Endothelial cell (in vitro differentiated cells): ENCODE data around the gene ADAMTS19. TPM values are rescaled to one million over a fixed set of nuclear protein-coding genes. Genes with fewer than 3 reads are reported as not detected.

ENCODE experiments used
- DNase-seq: peaks from one replicate; pipeline ENCODE4 v3.0.0; 2021; ENCODE audit warnings: low spot score
- H3K27ac Mint-ChIP-seq: one replicate; pipeline ENCODE4 v1.8.0; 2021; ENCODE audit warnings: mixed read lengths, inconsistent platforms; ENCODE audit not compliant: unreplicated experiment
- H3K27me3 Mint-ChIP-seq: one replicate; pipeline ENCODE4 v1.8.0; 2021; ENCODE audit warnings: mild to moderate bottlenecking, moderate library complexity, mixed read lengths, inconsistent platforms; ENCODE audit not compliant: unreplicated experiment
- H3K36me3 Mint-ChIP-seq: one replicate; pipeline ENCODE4 v1.8.0; 2021; ENCODE audit warnings: mild to moderate bottlenecking, low read depth, mixed read lengths, inconsistent platforms; ENCODE audit not compliant: unreplicated experiment
- H3K4me1 Mint-ChIP-seq: one replicate; pipeline ENCODE4 v1.8.0; 2021; ENCODE audit warnings: mild to moderate bottlenecking, mixed read lengths, inconsistent platforms; ENCODE audit not compliant: unreplicated experiment
- H3K4me3 Mint-ChIP-seq: one replicate; pipeline ENCODE4 v1.8.0; 2021; ENCODE audit warnings: mild to moderate bottlenecking, mixed read lengths, inconsistent platforms; ENCODE audit not compliant: unreplicated experiment
- H3K9me3 Mint-ChIP-seq: one replicate; pipeline ENCODE4 v1.8.0; 2021; ENCODE audit warnings: mixed read lengths, inconsistent platforms; ENCODE audit not compliant: unreplicated experiment
- total RNA-seq: library from RNA; stranded (reverse); fragmentation: NEBNext Ultra II Directional; extraction: Animal tissue kit (Norgen Biotek cat#: 25700); gene quantifications from one replicate; pipeline ENCODE4 v1.2.1, GENCODE V29; 2021; ENCODE audit not compliant: unreplicated experiment
- TF ChIP-seq, protein P1 (sequence below): fragments of 200-600 bp; sonication (generic); IDR thresholded peaks from one replicate; pipeline ENCODE4 v1.5.0; 2021; ENCODE audit warnings: antibody characterized with exemption; ENCODE audit not compliant: unreplicated experiment

Gene ADAMTS19
- total RNA-seq, 1 donor from 2014 or later: 6.9 TPM

DNA sequence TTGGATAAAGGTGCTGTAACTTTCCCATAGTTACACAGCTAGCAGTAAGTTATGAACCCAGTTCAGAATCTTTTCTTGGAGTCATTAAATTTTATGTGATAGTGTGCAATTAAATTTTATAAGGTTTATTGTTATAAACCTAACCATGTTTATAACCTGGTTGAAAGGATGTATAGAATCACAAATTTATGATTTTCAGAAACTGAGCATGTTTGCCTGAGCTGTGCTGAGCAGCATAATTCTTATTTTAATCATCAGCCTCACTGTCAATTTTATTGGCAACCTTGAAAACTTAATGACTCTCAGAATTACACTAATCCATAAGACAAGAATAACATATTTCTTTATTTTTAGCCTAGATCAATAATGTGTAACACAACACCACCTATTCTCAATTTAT is 46.9 kb downstream of the ADAMTS19 start:
- Mint-ChIP-seq H3K9me3 (no peaks in the 10 kb centered on the region), H3K4me3 (no peak overlapping the region), H3K4me1 (no peaks in the 10 kb centered on the region), H3K36me3 (no peaks in the 10 kb centered on the region), H3K27me3 (no peaks in the 10 kb centered on the region), H3K27ac (no peak overlapping the region)
- TF ChIP-seq, protein P1, sequence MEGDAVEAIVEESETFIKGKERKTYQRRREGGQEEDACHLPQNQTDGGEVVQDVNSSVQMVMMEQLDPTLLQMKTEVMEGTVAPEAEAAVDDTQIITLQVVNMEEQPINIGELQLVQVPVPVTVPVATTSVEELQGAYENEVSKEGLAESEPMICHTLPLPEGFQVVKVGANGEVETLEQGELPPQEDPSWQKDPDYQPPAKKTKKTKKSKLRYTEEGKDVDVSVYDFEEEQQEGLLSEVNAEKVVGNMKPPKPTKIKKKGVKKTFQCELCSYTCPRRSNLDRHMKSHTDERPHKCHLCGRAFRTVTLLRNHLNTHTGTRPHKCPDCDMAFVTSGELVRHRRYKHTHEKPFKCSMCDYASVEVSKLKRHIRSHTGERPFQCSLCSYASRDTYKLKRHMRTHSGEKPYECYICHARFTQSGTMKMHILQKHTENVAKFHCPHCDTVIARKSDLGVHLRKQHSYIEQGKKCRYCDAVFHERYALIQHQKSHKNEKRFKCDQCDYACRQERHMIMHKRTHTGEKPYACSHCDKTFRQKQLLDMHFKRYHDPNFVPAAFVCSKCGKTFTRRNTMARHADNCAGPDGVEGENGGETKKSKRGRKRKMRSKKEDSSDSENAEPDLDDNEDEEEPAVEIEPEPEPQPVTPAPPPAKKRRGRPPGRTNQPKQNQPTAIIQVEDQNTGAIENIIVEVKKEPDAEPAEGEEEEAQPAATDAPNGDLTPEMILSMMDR: no peak
- no peak for DNase-seq

DNA sequence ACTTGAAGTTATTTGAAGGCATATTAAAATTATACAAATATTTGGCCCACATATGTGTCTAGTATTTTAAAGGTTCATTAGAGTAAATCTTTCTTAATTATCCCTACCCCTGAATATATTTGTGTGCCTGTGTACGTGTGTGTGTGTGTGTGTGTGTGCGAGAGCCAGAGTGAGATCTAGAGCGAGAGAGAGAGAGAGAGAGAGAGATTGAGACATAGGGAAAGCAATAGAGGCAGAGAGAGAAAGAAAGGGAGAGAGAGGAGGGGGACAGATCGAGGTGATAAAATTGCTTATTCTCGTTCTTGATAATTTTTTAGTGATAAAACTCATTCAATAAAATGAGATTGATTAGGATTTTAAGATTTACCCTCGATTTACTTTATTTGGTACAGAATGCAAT is 47.4 kb downstream of the ADAMTS19 start:
- no peaks in the 10 kb centered on the region for H3K36me3 Mint-ChIP-seq
- H3K4me1 Mint-ChIP-seq: peaks cover 2% of the 10 kb centered on the region
- H3K9me3 Mint-ChIP-seq: no peaks in the 10 kb centered on the region
- H3K27ac Mint-ChIP-seq: peak overlapping the region; percentile 9
- no peak for DNase-seq
- TF ChIP-seq, protein P1: no peak
- no peaks in the 10 kb centered on the region for H3K27me3 Mint-ChIP-seq
- H3K4me3 Mint-ChIP-seq: no peak overlapping the region

DNA sequence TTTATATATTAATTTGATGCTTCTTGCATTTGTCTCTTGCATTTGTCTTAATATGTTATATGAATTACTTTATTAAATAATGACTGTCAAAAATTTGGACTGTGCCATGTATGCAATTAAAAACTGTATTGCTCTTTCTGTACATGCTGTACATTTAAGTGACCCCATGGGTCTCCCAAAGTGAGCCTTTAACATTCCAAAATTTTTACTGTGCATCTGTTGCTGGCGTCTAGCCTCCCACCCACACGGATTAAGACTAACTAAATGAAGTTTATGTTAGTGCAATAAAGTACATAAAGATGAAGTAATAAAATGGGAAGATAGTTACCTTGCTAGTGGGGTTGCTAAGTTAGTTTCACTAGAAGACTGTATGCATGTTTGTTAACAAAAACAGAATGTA is 48.5 kb downstream of the ADAMTS19 start:
- no peak for DNase-seq
- Mint-ChIP-seq H3K27ac (no peak overlapping the region), H3K27me3 (no peaks in the 10 kb centered on the region), H3K9me3 (no peaks in the 10 kb centered on the region), H3K36me3 (no peaks in the 10 kb centered on the region), H3K4me3 (no peak overlapping the region), H3K4me1 (peaks cover 8% of the 10 kb centered on the region)
- TF ChIP-seq, protein P1: no peak

DNA sequence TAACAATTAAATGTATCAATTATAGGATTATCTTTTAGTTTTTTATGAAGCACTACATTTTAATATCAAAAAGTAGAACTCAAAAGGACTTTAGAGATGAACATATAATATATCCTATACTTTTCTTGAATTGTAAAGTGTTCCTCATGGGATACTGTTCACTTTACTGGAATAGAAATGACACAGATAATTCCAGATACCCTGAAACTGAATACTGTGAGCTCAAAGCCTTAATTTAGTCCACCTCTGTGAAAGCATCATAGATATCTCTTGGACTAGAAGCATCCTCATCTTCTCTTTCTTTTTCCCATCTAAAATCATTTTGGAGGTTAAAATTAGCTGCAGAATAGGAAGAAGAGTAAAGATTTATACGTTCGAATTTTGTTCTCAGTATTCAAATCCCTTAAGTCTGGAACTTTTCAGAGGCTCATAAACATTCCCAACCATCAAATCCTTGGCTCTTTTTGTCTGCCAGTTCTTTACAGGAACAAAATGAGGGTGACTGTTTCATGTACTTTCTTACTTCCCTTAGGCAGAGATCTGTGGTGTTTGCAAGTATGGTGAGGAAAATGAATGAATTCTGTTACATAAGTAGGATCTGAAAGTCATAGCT is 49.4 kb downstream of the ADAMTS19 start:
- Mint-ChIP-seq H3K36me3 (no peaks in the 10 kb centered on the region), H3K9me3 (no peaks in the 10 kb centered on the region), H3K27me3 (no peaks in the 10 kb centered on the region), H3K4me1 (peaks cover 8% of the 10 kb centered on the region), H3K4me3 (no peak overlapping the region), H3K27ac (no peak overlapping the region)
- no peak for DNase-seq
- TF ChIP-seq, protein P1: no peak

DNA sequence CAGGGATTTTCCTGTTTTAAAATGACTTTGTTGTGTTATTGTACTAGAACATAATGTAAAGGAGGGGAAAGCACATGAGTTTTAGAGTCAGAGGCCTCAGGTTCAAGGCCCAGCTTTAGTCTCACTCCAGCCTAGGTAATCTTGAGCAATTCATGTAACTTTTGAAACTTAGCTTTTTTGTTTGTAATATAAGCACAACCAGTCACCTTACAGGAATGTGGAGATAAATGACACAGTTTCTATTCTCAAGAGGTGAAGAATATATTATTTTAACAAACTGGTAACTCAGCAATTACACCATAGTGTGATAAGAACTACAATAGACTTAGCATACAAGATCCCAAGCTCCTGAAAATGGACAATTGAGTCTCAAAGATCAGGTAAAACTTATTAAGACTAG is 51.2 kb downstream of the ADAMTS19 start:
- no peak overlapping the region for H3K4me3 Mint-ChIP-seq
- TF ChIP-seq, protein P1: no peak
- peaks cover 8% of the 10 kb centered on the region for H3K4me1 Mint-ChIP-seq
- H3K9me3 Mint-ChIP-seq: no peaks in the 10 kb centered on the region
- no peaks in the 10 kb centered on the region for H3K27me3 Mint-ChIP-seq
- H3K36me3 Mint-ChIP-seq: no peaks in the 10 kb centered on the region
- H3K27ac Mint-ChIP-seq: no peak overlapping the region
- DNase-seq: no peak
